H1 (cell line): Measurements from ENCODE around the gene PLK5. TPM values are rescaled to one million over a fixed set of nuclear protein-coding genes. Genes with fewer than 3 reads are reported as not detected.

Source experiments
- CTCF ChIA-PET: fragments of 300-600 bp; sonication (Branson Sonifier 250); formaldehyde crosslinking; loops from one replicate; lab custom pipeline; 2021; ENCODE audit not compliant: partially characterized antibody; lab: Charles Lee
- POLR2A ChIA-PET: fragments of 300-600 bp; sonication (Branson Sonifier 250); formaldehyde crosslinking; loops from one replicate; lab custom pipeline; 2021; ENCODE audit warnings: inconsistent platforms; ENCODE audit not compliant: partially characterized antibody; lab: Charles Lee
- DNase-seq, 2 experiments: peaks; one replicate each; pipeline versions ENCODE4 v3.0.0 to v3.0.0-alpha.2; 2010 to 2022; ENCODE audit warnings: low spot score in 2 of 2, low read depth in 1 of 2, mixed read lengths in 1 of 2
- FAIRE-seq: peaks from 2 replicates; lab custom pipeline; 2011; peaks lifted over from hg19 to GRCh38; lab: Jason Lieb, UNC
- H2AFZ ChIP-seq: 2 replicates; pipeline ENCODE4 v1.8.1; 2012; ENCODE audit warnings: low read length, inconsistent platforms
- H2AK5ac ChIP-seq: 2 replicates; pipeline ENCODE4 v1.6.1; 2013; ENCODE audit warnings: low read depth, low read length
- H2BK120ac ChIP-seq: replicated peaks from 2 replicates; pipeline ENCODE3; 2013; ENCODE audit warnings: low read depth, low read length, inconsistent platforms
- H2BK12ac ChIP-seq: 2 replicates; pipeline ENCODE4 v1.6.1; 2013; ENCODE audit warnings: low read depth, low read length
- H2BK15ac ChIP-seq: 2 replicates; pipeline ENCODE4 v1.6.1; 2013; ENCODE audit warnings: low read length
- H2BK20ac ChIP-seq: 2 replicates; pipeline ENCODE4 v1.6.1; 2013; ENCODE audit warnings: low read length
- H2BK5ac ChIP-seq: 2 replicates; pipeline ENCODE4 v1.6.1; 2013; ENCODE audit warnings: low read depth, low read length
- H3K14ac ChIP-seq: 2 replicates; pipeline ENCODE4 v1.6.1; 2013; ENCODE audit warnings: inconsistent platforms; ENCODE audit not compliant: insufficient read length
- H3K18ac ChIP-seq: 2 replicates; pipeline ENCODE4 v1.6.1; 2013; ENCODE audit warnings: low read length; ENCODE audit errors: extremely low read depth
- H3K23ac ChIP-seq: 2 replicates; pipeline ENCODE4 v1.6.1; 2013; ENCODE audit warnings: inconsistent platforms; ENCODE audit not compliant: insufficient read length
- H3K23me2 ChIP-seq: 2 replicates; pipeline ENCODE4 v1.6.1; 2013; ENCODE audit warnings: low read depth, low read length
- H3K27ac ChIP-seq: 2 replicates; pipeline ENCODE4 v1.6.1; 2011; ENCODE audit warnings: low read depth, low read length, inconsistent platforms
- H3K27me3 ChIP-seq, 4 experiments: replicated peaks in 1 of 4; 1 replicate in 1 of 4; 2 replicates in 3 of 4; pipeline versions ENCODE4 v1.6.1 to v1.8.1; 2011 to 2013; ENCODE audit warnings: low read length in 3 of 4, mild to moderate bottlenecking in 3 of 4, inconsistent platforms in 2 of 4, mixed read lengths in 2 of 4, moderate library complexity in 1 of 4; ENCODE audit not compliant: control insufficient read depth in 3 of 4, insufficient read depth in 3 of 4; ENCODE audit errors: extremely low read depth in 1 of 4
- H3K36me3 ChIP-seq, 4 experiments: 2 replicates each; pipeline versions ENCODE4 v1.6.1 to v1.8.1; 2011 to 2013; ENCODE audit warnings: mild to moderate bottlenecking in 4 of 4, low read length in 3 of 4, moderate library complexity in 2 of 4, control low read depth in 1 of 4, inconsistent platforms in 1 of 4; ENCODE audit not compliant: insufficient read depth in 4 of 4, control insufficient read depth in 2 of 4
- H3K4ac ChIP-seq: replicated peaks from 2 replicates; pipeline ENCODE3; 2013; ENCODE audit warnings: low read length, low read depth, mixed read lengths, inconsistent platforms; ENCODE audit not compliant: insufficient read length
- H3K4me1 ChIP-seq, 4 experiments: replicated peaks in 1 of 4; 1 replicate in 1 of 4; 2 replicates in 3 of 4; pipeline versions ENCODE4 v1.6.1 to v1.8.1; 2011 to 2013; ENCODE audit warnings: low read length in 3 of 4, inconsistent platforms in 2 of 4, mixed read lengths in 1 of 4; ENCODE audit not compliant: insufficient read depth in 4 of 4, control insufficient read depth in 3 of 4
- H3K4me2 ChIP-seq, 2 experiments: 2 replicates each; pipeline versions ENCODE4 v1.6.1 to v1.8.1; 2011 to 2013; ENCODE audit warnings: low read depth in 2 of 2, low read length in 2 of 2, control low read depth in 1 of 2, inconsistent platforms in 1 of 2, mild to moderate bottlenecking in 1 of 2; ENCODE audit not compliant: insufficient read depth in 1 of 2
- H3K4me3 ChIP-seq, 4 experiments: fragments of 200-600, 300-600 bp in 1 of 4; sonication (generic), shearing (Covaris generic), sonication (Bioruptor Twin) in 1 of 4; 2 replicates each; pipeline versions ENCODE4 v1.5.1 to v1.8.1; 2011 to 2016; ENCODE audit warnings: low read length in 4 of 4, low read depth in 3 of 4, control low read depth in 2 of 4, inconsistent platforms in 2 of 4, mild to moderate bottlenecking in 2 of 4, mixed read lengths in 1 of 4, moderate library complexity in 1 of 4; ENCODE audit not compliant: insufficient read depth in 2 of 4; ENCODE audit errors: extremely low read depth in 1 of 4
- H3K56ac ChIP-seq: replicated peaks from 2 replicates; pipeline ENCODE3; 2013; ENCODE audit warnings: low read depth, mild to moderate bottlenecking, mixed read lengths, low read length, inconsistent platforms; ENCODE audit not compliant: insufficient read length
- H3K79me1 ChIP-seq: 2 replicates; pipeline ENCODE4 v1.6.1; 2013; ENCODE audit warnings: low read depth, low read length, control low read depth
- H3K79me2 ChIP-seq, 2 experiments: 2 replicates each; pipeline versions ENCODE4 v1.6.1 to v1.8.1; 2012 to 2013; ENCODE audit warnings: low read length in 2 of 2, mild to moderate bottlenecking in 2 of 2, inconsistent platforms in 1 of 2; ENCODE audit not compliant: insufficient read depth in 2 of 2, control insufficient read depth in 1 of 2
- H3K9ac ChIP-seq, 4 experiments: replicated peaks in 1 of 4; 1 replicate in 1 of 4; 2 replicates in 3 of 4; pipeline versions ENCODE4 v1.6.1 to v1.8.1; 2011 to 2013; ENCODE audit warnings: low read depth in 3 of 4, low read length in 3 of 4, control low read depth in 2 of 4, mild to moderate bottlenecking in 2 of 4, moderate library complexity in 2 of 4, inconsistent platforms in 1 of 4; ENCODE audit errors: extremely low read depth in 1 of 4
- H3K9me3 ChIP-seq, 2 experiments: 2 replicates each; pipeline versions ENCODE4 v1.6.1 to v1.8.1; 2012 to 2013; ENCODE audit warnings: mild to moderate bottlenecking in 2 of 2, moderate library complexity in 2 of 2, control low read depth in 1 of 2, inconsistent platforms in 1 of 2, low read depth in 1 of 2, low read length in 1 of 2, mixed read lengths in 1 of 2; ENCODE audit not compliant: insufficient read depth in 2 of 2
- H4K20me1 ChIP-seq, 2 experiments: replicated peaks in 1 of 2; 2 replicates each; pipeline versions ENCODE3 to v1.8.1; 2011 to 2013; ENCODE audit warnings: inconsistent platforms in 2 of 2, low read length in 2 of 2, mild to moderate bottlenecking in 1 of 2; ENCODE audit not compliant: insufficient read depth in 2 of 2, control insufficient read depth in 1 of 2
- H4K5ac ChIP-seq: 2 replicates; pipeline ENCODE4 v1.6.1; 2013; ENCODE audit warnings: low read length, low read depth, mixed read lengths, inconsistent platforms; ENCODE audit not compliant: insufficient read length
- H4K8ac ChIP-seq: 2 replicates; pipeline ENCODE4 v1.8.0; 2013; ENCODE audit warnings: mild to moderate bottlenecking, moderate library complexity, low read length, inconsistent platforms; ENCODE audit not compliant: insufficient read depth; ENCODE audit errors: extremely low read depth
- H4K91ac ChIP-seq: replicated peaks from 2 replicates; pipeline ENCODE3; 2013; ENCODE audit warnings: low read length, mixed read lengths, inconsistent platforms; ENCODE audit not compliant: insufficient read length
- USF2 ChIP-seq: IDR thresholded peaks from 2 replicates; pipeline ENCODE4 v1.6.1; 2011; ENCODE audit warnings: low read length, improper control_type of control experiment
- WGBS, 2 experiments: shearing (Covaris generic) in 1 of 2; methylation state at CpG; one replicate each; pipeline versions ENCODE4 v1.1.6 to v1.1.7; 2013 to 2015; ENCODE audit warnings: low lambda C conversion rate in 2 of 2, mixed read lengths in 2 of 2, inconsistent platforms in 1 of 2, low coverage in 1 of 2, missing lambda C conversion rate in 1 of 2; ENCODE audit not compliant: insufficient replicate concordance in 2 of 2, insufficient coverage in 1 of 2, insufficient read length in 1 of 2; ENCODE audit errors: extremely low coverage in 1 of 2, missing lambda C conversion rate in 1 of 2; 5-methylcytosine and 5-hydroxymethylcytosine counted together
- polyA plus RNA-seq, 7 experiments: library from polyadenylated mRNA; depleted of rRNA in 3 of 7; stranded (reverse) in 5 of 7; unstranded in 2 of 7; fragments of >200 nt in 5 of 7; fragments of 200-250 nt in 2 of 7; gene quantifications; 1 replicate in 5 of 7; 2 replicates in 1 of 7; 4 replicates in 1 of 7; pipeline versions ENCODE4 v1.2.1 to v1.2.3, GENCODE V29; 2011 to 2013; ENCODE audit warnings: missing spikeins in 2 of 7, mixed read lengths in 2 of 7
- total RNA-seq: library from RNA; stranded (reverse); fragmentation: NEBNext Ultra II Directional; extraction: Animal tissue kit (Norgen Biotek cat#: 25700); gene quantifications from 2 replicates; pipeline ENCODE4 v1.2.1, GENCODE V29; 2021

PLK5 gene
- total and polyA plus RNA-seq, 2 of the 8 experiments (the other 6 are each of a cell fraction or from before 2014, with no cell fraction given) = 0.43 to 0.45 TPM

GRCh38 chr19:1524972-1525325 lies 1.1 kb downstream of the PLK5 start:
- Histone ChIP-seq H2BK15ac (peak overlapping the region; percentile 77; the same call in 1 of the 2 replicates), H2BK5ac (no peak overlapping the region), H3K56ac (no peak overlapping the region), H3K79me1 (no peaks in the 10 kb centered on the region), H2BK12ac (peak overlapping the region; percentile 40; the same call in 1 of the 2 replicates), H4K20me1 (peaks cover 8 to 15% of the 10 kb centered on the region in 2 experiments), H2AFZ (no peak overlapping the region), H3K23me2 (peaks cover 8% of the 10 kb centered on the region; the same call in 1 of the 2 replicates), H3K18ac (no peak overlapping the region), H4K8ac (peak overlapping the region; percentile 3; the same call in 1 of the 2 replicates), H3K23ac (no peak overlapping the region), H3K9me3 (no peaks in the 10 kb centered on the region), H2BK120ac (no peak overlapping the region), H3K9ac (no peak overlapping the region), H3K4ac (peak overlapping the region; percentile 98), H3K36me3 (no peaks in the 10 kb centered on the region; a peak in 1 of 8 replicates), H3K27ac (no peak overlapping the region), H3K14ac (no peak overlapping the region), H3K4me2 (peak overlapping the region; percentile 73 to 97; a peak in 1 of 4 replicates), H3K4me1 (peaks cover 0 to 3% (median 1%) of the 10 kb centered on the region in 4 experiments; a peak in 3 of 7 replicates), H4K5ac (no peak overlapping the region), H4K91ac (no peak overlapping the region), H2AK5ac (peak overlapping the region; percentile 94; the same call in 1 of the 2 replicates), H3K79me2 (no peaks in the 10 kb centered on the region), H2BK20ac (no peak overlapping the region), H3K4me3 (no peak overlapping the region; a peak in 1 of 8 replicates), H3K27me3 (peaks cover 19 to 34% (median 31%) of the 10 kb centered on the region in 4 experiments)
- POLR2A ChIA-PET = interaction anchor here (0.8 to 1.4 kb wide), 2 partner anchors 12 to 66 kb away, joined by 3 to 4 read pairs; no protein-coding TSS in a partner anchor
- CTCF ChIA-PET = interaction anchor here (1.0 to 1.2 kb wide), 4 partner anchors 10 to 59 kb away, joined by 3 to 4 read pairs (median 4); no protein-coding TSS in a partner anchor
- DNase-seq = no peak
- FAIRE-seq = no peak
- WGBS, 2 experiments = 81% methylated on average over 17 of the region's 17 CpGs; no CpG with 5 or more reads in 1 of the 2 experiments
- TF ChIP-seq USF2 = no peak
